Lower leg skin (tissue), 4 donors: Measurements from ENCODE around the gene VPS54. TPM values are rescaled to one million over a fixed set of nuclear protein-coding genes. Genes with fewer than 3 reads are reported as not detected.

Experiments used
- DNase-seq, 2 donors: peaks; one replicate each; pipeline ENCODE4 v3.0.0-alpha.2; 2019; ENCODE audit warnings: low spot score in 2 of 2
- H3K4me3 ChIP-seq: fragments of 200-600 bp; sonication (generic); 2 replicates; pipeline ENCODE4 v1.5.1; 2017; ENCODE audit warnings: mild to moderate bottlenecking, low read depth; ENCODE audit not compliant: poor library complexity, severe bottlenecking
- POLR2A ChIP-seq, 2 donors: fragments of 450-650 bp; IDR thresholded peaks; one replicate each; pipeline ENCODE4 v1.6.1; 2016 to 2017; ENCODE audit warnings: antibody characterized with exemption in 2 of 2, mild to moderate bottlenecking in 1 of 2, moderate library complexity in 1 of 2
- WGBS, 2 donors: methylation state at CpG; one replicate each; pipeline ENCODE4 v1.1.5; 2018; 5-methylcytosine and 5-hydroxymethylcytosine counted together
- intact Hi-C: fragments of 100-400 bp; cut with DNase I; formaldehyde crosslinking; loops from one replicate; pipeline ENCODE4 v1.15.0; 2023; ENCODE audit warnings: low total_unique reads
- total RNA-seq, 4 donors: library from RNA; depleted of rRNA; stranded (reverse); fragments of >200 nt; gene quantifications; one replicate each; pipeline ENCODE4 v1.1.0, GENCODE V29; 2016
- TF ChIP-seq, protein P1 (sequence below), 3 donors: fragments of 450-650 bp; IDR thresholded peaks; one replicate each; pipeline ENCODE4 v1.5.1; 2016; ENCODE audit warnings: antibody characterized with exemption in 3 of 3, mild to moderate bottlenecking in 3 of 3, moderate library complexity in 2 of 3

VPS54 gene
- total RNA-seq, 4 donors from 2014 or later: 14.8 to 26.4 (median 20.9) TPM

DNA sequence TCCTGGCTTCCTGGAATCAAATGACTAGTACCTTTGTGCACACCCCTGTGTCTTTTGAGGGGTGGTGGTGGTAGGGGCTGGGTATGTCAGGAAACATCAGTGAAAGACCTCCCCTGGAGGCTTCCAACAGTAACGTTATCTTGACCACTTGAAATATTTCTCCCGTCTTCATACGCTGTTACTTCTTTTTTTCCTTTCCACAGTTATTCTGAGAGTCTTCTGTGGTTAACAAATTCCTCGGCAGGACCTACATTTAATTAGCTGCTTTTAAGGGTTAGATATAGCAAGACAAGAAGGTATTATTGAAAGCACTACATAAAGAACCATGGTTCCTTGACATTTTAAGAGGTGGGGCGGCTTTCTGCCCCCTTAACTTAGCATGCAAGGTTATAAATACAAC lies 142.9 kb downstream of the VPS54 start:
- 61 to 76% methylated on average over 5 of the region's 5 CpGs for WGBS, 2 donors
- intact Hi-C loops: no loop called here
- DNase-seq: no peak
- TF ChIP-seq, protein P1, sequence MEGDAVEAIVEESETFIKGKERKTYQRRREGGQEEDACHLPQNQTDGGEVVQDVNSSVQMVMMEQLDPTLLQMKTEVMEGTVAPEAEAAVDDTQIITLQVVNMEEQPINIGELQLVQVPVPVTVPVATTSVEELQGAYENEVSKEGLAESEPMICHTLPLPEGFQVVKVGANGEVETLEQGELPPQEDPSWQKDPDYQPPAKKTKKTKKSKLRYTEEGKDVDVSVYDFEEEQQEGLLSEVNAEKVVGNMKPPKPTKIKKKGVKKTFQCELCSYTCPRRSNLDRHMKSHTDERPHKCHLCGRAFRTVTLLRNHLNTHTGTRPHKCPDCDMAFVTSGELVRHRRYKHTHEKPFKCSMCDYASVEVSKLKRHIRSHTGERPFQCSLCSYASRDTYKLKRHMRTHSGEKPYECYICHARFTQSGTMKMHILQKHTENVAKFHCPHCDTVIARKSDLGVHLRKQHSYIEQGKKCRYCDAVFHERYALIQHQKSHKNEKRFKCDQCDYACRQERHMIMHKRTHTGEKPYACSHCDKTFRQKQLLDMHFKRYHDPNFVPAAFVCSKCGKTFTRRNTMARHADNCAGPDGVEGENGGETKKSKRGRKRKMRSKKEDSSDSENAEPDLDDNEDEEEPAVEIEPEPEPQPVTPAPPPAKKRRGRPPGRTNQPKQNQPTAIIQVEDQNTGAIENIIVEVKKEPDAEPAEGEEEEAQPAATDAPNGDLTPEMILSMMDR (IDR thresholded peaks at IDR 0.05): no peak
- no peak for TF ChIP-seq POLR2A (IDR thresholded peaks at IDR 0.05)
- no peak overlapping the region for H3K4me3 ChIP-seq

DNA sequence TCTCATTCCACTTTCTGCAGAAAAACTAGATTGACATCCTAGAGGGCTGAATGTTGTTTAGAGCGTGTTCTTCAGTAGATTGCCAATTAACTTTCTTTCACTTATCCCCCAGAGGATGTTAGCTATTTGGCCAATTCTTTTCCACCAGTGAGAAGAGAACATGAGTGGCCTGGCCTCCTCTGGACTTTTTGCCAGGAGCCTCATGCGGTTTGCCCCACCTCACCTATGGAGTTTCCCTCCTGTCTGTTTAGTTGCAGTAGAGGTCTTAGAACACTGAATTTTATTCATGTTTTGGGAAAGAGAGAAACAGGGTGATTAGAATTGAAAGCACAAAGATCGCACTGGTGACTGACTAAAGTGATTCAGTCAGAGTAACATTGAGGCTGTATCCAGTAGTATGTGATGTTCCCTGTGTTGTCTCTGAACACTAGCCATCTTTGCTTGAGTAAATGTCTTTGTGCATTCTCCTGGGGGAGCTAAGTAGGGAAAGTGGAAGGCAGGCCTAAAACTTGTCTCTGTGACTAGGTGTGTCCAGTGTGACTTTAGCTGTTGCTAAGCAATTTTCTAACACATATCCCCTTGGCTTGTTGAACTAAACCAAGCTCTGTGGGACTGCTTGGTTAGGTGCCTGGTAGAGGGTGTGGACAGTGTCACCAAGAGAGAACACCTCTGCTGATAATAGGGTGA lies 143.5 kb downstream of the VPS54 start:
- DNase-seq: no peak
- TF ChIP-seq, protein P1 (IDR thresholded peaks at IDR 0.05): no peak
- no peak for TF ChIP-seq POLR2A (IDR thresholded peaks at IDR 0.05)
- no peak overlapping the region for H3K4me3 ChIP-seq
- intact Hi-C loops: no loop called here
- WGBS, 2 donors: 41 to 42% methylated on average over 3 of the region's 3 CpGs

DNA sequence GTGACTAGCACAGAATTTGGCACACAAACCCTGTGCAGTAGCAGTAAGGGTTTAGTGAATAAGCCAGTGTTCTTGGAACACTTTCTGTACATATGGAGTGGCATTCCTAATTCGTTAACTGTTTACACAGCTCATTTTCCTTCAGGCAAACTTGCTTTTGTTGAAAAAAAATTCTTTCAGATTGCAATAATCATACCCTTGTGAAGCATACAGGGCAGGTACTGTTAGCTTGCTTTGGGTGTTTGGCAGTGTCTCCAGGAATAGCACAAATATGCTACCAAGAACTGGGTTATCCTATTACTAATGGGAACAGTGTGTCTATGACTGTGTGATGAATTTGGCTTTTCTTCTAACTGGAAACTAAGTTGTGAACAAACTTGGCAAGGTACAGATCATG lies 144.1 kb downstream of the VPS54 start:
- no peak overlapping the region for H3K4me3 ChIP-seq
- no peak for DNase-seq
- TF ChIP-seq, protein P1 (IDR thresholded peaks at IDR 0.05): no peak
- no peak for TF ChIP-seq POLR2A (IDR thresholded peaks at IDR 0.05)
- 28 to 38% methylated on average over 1 of the region's 1 CpG for WGBS, 2 donors
- intact Hi-C loops: no loop called here

DNA sequence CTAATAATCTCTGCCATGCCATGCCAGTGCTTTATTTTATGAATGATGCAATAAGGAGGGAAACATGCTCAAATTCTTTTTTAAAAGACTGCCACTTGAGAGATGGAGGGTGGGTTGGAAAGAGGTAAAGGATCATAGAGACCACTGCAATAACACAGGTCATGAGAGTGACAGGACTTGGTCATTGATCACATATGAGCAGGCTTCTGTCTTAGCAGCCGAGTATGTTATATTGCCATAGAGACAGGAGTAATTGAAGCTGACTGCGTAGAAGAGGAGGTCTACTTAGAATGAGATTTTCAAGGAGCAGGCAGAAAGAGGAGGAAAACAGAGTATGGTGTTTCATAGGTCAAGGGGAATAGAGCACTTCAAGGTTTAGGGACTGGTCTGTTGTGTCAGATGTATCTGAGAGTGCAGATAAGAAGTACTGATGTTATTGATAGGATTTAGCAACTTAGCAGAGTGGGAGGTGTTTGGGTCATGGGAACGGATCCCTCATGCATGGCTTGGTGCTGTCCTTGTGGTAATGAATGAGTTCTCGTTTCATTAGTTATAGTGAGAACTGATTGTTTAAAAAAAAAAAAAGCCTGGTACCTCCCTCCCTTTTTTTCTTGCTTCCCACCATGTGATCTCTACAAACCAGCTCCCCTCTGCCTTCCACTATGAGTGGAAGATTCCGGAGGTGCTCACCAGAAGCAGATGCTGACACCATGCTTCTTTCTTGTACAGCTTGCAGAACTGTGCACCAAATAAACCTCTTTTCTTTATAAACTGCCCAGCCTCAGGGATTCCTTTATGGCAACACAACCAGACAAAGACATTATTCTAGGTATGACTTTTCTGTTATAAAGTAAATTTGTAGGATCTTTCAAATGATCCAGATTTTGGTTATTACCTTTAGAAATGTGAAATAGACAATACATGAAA lies 144.8 kb downstream of the VPS54 start:
- no peak overlapping the region for H3K4me3 ChIP-seq
- no peak for DNase-seq
- TF ChIP-seq, protein P1 (IDR thresholded peaks at IDR 0.05): no peak
- no peak for TF ChIP-seq POLR2A (IDR thresholded peaks at IDR 0.05)
- intact Hi-C loops: no loop called here
- WGBS, 2 donors: 89 to 92% methylated on average over 5 of the region's 5 CpGs

DNA sequence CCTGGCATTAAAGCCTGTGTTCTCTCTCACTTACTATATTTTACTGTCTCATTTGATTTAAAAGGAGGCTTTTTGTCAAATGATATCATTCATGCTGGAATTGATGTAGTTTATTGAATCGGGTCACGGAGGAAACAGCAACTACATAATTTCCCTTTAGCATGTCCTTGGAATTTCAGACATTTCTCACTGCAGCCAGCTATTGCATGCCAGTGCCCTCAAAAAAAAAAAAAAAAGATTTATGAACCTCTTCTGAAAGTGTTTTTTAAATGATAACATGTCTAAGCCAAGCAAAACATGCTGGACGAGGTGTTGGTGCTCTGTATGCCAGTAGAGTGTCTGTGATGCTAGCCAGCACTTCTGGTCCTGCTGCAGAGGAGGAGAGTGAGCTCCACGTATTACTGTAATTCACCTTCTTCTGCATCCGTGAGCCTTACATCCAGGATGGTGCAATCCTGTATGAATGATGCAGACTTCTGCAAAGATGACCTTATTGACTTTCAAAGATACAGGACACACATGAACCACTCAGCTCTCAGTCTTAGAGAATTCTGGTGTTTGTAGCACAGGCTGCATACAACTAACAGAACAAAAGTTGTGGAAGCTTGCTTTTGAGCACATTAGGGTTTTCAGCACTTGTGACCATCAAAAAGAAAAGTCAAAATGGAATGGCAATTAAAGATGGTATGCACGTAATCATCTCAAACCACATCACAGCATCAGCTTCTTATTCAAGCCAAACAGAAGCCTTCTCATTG lies 146.5 kb downstream of the VPS54 start:
- no peak for TF ChIP-seq POLR2A (IDR thresholded peaks at IDR 0.05)
- TF ChIP-seq, protein P1 (IDR thresholded peaks at IDR 0.05): no peak
- H3K4me3 ChIP-seq: no peak overlapping the region
- intact Hi-C loops: no loop called here
- no peak for DNase-seq
- 46 to 50% methylated on average over 6 of the region's 6 CpGs for WGBS, 2 donors
